BLaER1 treated with 17β-estradiol and CSF1 and Interleukin-3, amounts not matched to agents 10 nM and 100 nM (cell line): ENCODE data around the gene PPP2R1A.

Experiments
- H3K27ac ChIP-seq, 11 experiments: shearing (Covaris generic); formaldehyde crosslinking; 2 replicates each; pipeline ENCODE4 v1.8.1; 2022
- H3K27me3 ChIP-seq, 11 experiments: shearing (Covaris generic); formaldehyde crosslinking; 2 replicates each; pipeline ENCODE4 v1.8.1; 2022
- H3K36me3 ChIP-seq, 11 experiments: shearing (Covaris generic); formaldehyde crosslinking; 2 replicates each; pipeline ENCODE4 v1.8.1; 2022
- H3K4me1 ChIP-seq, 10 experiments: shearing (Covaris generic); formaldehyde crosslinking; 2 replicates each; pipeline ENCODE4 v1.8.1; 2022
- H3K4me2 ChIP-seq, 11 experiments: shearing (Covaris generic); formaldehyde crosslinking; 2 replicates each; pipeline ENCODE4 v1.8.1; 2022
- H3K4me3 ChIP-seq, 10 experiments: shearing (Covaris generic); formaldehyde crosslinking; 2 replicates each; pipeline ENCODE4 v1.8.1; 2022
- H3K9ac ChIP-seq, 11 experiments: shearing (Covaris generic); formaldehyde crosslinking; 2 replicates each; pipeline ENCODE4 v1.8.1; 2022
- H3K9me3 ChIP-seq, 11 experiments: shearing (Covaris generic); formaldehyde crosslinking; replicated peaks in 1 of 11; 2 replicates each; pipeline ENCODE4 v1.8.1; 2022
- H4K20me1 ChIP-seq, 11 experiments: shearing (Covaris generic); formaldehyde crosslinking; 2 replicates each; pipeline ENCODE4 v1.8.1; 2022
- Cebpa-rat ChIP-seq, 11 experiments: shearing (Covaris generic); IDR thresholded peaks; 2 replicates each; pipeline ENCODE4 v1.8.1; 2022

Gene PPP2R1A

DNA sequence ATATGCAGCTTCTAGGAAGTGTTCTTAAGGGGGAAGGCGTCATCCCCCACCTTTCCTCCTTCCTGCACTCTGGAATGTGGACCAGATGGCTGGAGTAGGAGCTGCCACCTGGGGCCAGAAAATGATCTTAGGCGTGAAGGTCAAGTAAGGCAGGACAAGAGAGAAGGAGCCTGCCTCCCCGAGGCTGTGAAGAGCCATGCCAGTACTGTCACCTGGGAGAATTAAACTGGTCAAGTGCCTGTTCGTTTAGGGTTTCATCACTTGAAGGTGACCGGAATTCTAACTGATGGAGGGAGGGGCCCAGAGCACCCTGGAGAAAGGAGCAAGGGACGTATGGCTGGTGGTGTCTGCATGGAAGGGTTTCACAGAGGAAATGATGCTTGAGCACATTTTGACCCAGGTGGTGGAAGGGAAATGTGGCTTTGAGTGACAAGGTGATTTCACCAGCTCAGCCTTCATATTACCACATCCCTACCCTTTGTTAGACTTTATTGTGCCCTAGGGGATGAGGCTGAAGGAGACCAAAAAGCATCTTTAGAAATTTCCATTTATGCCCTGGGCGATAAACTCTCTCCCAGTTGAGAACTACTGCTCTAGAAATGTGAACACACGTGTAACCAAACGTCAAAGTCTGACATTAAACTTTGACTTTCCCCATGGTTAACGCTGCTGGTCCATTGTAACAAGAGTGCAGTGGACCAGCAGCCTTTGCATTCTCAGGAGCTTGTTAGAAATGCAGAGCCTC lies 37.5 kb downstream of the PPP2R1A start:
- H3K4me1 ChIP-seq = no peaks in the 10 kb centered on the region
- no peak for TF ChIP-seq Cebpa-rat (IDR thresholded peaks at IDR 0.05)
- H3K9ac ChIP-seq = no peak overlapping the region
- no peak overlapping the region for H3K4me2 ChIP-seq
- no peaks in the 10 kb centered on the region for H3K9me3 ChIP-seq
- peaks cover 83 to 100% (median 92%) of the 10 kb centered on the region in 11 experiments for H3K36me3 ChIP-seq
- peaks cover 0 to 32% (median 7%) of the 10 kb centered on the region in 11 experiments; a peak in 8 of 22 replicates for H4K20me1 ChIP-seq
- H3K27me3 ChIP-seq = no peaks in the 10 kb centered on the region
- no peak overlapping the region for H3K4me3 ChIP-seq
- peak overlapping the region in 1 of 11 experiments; percentile 37; a peak in 2 of 22 replicates for H3K27ac ChIP-seq

DNA sequence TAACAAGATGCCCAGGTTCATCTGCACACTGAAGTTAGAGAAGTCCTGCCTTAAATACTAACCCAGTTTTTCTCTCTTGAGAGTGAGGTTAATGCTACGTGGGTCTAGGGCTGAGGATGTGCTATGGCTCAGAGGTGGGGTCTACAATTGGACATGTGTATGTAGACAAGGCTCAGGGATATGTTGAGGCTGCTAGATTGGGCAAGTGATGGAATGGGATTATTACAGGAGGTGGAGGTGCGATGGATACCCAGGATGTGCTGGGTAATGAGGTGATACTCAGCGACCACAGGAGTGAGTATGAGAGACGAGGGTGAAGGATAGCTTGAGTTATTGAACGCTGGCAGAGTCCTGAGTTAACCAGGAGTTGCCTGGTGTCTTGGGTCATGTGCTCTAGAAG lies 38.1 kb downstream of the PPP2R1A start:
- no peak for TF ChIP-seq Cebpa-rat (IDR thresholded peaks at IDR 0.05)
- Histone ChIP-seq H3K36me3 (peaks cover 77 to 97% (median 86%) of the 10 kb centered on the region in 11 experiments), H3K4me1 (peaks cover 0 to 6% (median 0%) of the 10 kb centered on the region in 10 experiments; a peak in 2 of 20 replicates), H3K9ac (no peak overlapping the region), H4K20me1 (peaks cover 0 to 32% (median 7%) of the 10 kb centered on the region in 11 experiments; a peak in 8 of 22 replicates), H3K27me3 (no peaks in the 10 kb centered on the region), H3K4me2 (no peak overlapping the region), H3K9me3 (no peaks in the 10 kb centered on the region), H3K4me3 (no peak overlapping the region), H3K27ac (peak overlapping the region in 1 of 11 experiments; percentile 4; a peak in 1 of 22 replicates)

DNA sequence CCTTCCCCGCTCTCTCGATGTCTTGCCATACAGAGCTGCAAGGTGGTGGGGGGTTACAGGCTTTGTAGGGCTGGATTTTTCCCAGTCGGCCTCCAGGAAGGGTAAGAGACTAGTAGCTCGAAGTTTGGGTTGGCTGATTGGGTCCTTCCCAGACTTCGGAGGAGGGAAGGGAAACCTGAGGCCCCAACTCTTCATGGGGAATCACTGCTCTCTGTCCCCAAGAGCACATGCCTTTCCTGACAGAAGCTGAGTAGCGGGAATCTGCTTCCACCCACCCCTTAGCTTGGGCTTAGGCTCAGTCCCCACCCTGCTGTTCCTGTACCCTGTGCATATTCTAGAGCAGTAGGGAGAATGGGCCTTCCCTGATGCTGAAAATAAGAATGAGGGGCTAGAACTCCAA lies 39.7 kb downstream of the PPP2R1A start:
- peaks cover 61 to 81% (median 70%) of the 10 kb centered on the region in 11 experiments for H3K36me3 ChIP-seq
- H3K27ac ChIP-seq = no peak overlapping the region
- no peak for TF ChIP-seq Cebpa-rat (IDR thresholded peaks at IDR 0.05)
- no peak overlapping the region for H3K4me3 ChIP-seq
- peaks cover 0 to 21% (median 0%) of the 10 kb centered on the region in 10 experiments; a peak in 4 of 20 replicates for H3K4me1 ChIP-seq
- H3K27me3 ChIP-seq = no peaks in the 10 kb centered on the region
- peaks cover 0 to 29% (median 7%) of the 10 kb centered on the region in 11 experiments; a peak in 7 of 22 replicates for H4K20me1 ChIP-seq
- no peak overlapping the region for H3K4me2 ChIP-seq
- no peaks in the 10 kb centered on the region for H3K9me3 ChIP-seq
- H3K9ac ChIP-seq = no peak overlapping the region

DNA sequence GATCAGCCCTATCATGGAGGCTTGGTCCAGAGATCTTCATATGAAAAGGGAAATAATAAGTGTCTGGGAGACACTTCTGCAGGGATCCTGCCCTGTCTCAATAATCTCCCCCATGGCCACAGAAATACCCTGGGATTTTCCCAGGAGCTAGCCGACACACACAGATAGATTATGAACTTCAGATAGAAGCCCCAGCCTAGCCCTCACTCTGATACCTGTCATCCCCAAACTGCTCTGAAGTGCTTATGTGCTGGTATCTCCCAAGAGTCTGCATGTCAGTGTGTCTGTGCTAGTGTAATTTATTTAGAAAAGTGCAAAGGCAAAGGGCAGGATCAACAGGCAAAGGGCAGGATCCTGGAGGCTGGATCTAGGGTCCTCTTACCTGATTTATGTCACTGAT lies 40.8 kb downstream of the PPP2R1A start:
- Histone ChIP-seq H3K9me3 (no peaks in the 10 kb centered on the region), H3K36me3 (peaks cover 50 to 70% (median 59%) of the 10 kb centered on the region in 11 experiments)

DNA sequence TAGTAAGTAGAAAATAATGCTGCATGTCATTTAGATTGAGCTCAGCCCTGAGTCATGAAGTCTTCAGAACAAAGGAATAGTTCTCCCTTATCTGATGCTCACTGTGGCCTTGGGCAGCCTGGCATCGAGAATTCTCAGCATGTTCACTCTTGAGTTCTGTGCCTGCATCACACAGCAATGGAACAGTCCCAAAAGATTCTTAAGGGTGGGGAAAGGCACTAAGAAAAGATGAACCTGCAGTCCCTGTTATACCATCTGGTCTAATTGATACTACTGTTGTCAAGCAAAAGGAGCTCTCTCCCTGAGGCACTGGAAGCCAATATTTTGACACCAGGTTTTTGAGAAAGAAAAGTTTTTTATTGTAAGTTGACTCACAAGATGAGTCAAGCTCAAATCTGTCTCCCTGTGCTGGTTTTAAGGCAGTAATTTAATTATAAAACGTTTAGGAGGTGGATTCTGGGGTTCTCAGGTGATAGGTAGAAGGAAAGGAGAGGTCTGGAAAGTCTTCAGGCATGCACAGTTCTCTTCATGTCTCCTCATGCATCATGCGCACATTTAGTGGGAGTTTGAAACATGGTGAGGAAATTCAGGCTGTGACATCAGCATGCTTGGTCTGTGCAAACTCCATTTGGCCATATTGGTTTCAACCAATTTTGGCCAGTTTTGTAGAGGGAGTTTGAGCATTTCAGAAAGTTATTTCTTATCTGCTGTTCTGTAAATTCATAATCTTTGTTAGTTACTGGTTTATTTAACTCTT lies 41.5 kb downstream of the PPP2R1A start:
- Histone ChIP-seq H3K4me3 (no peak overlapping the region), H3K4me1 (peaks cover 0 to 32% (median 0%) of the 10 kb centered on the region in 10 experiments; a peak in 4 of 20 replicates), H3K36me3 (peaks cover 43 to 63% (median 52%) of the 10 kb centered on the region in 11 experiments), H3K4me2 (no peak overlapping the region), H3K9ac (no peak overlapping the region), H3K27ac (no peak overlapping the region), H3K27me3 (no peaks in the 10 kb centered on the region), H4K20me1 (peaks cover 0 to 19% (median 7%) of the 10 kb centered on the region in 11 experiments; a peak in 5 of 22 replicates), H3K9me3 (no peaks in the 10 kb centered on the region)
- TF ChIP-seq Cebpa-rat (IDR thresholded peaks at IDR 0.05) = no peak

More for the DNA sequence above, 40.8 kb downstream of the PPP2R1A start:
- Histone ChIP-seq H3K4me2 (no peak overlapping the region), H3K27ac (no peak overlapping the region), H3K4me3 (no peak overlapping the region), H4K20me1 (peaks cover 0 to 26% (median 7%) of the 10 kb centered on the region in 11 experiments; a peak in 7 of 22 replicates), H3K27me3 (no peaks in the 10 kb centered on the region), H3K4me1 (peaks cover 0 to 32% (median 0%) of the 10 kb centered on the region in 10 experiments; a peak in 4 of 20 replicates), H3K9ac (no peak overlapping the region)
- TF ChIP-seq Cebpa-rat (IDR thresholded peaks at IDR 0.05) = no peak

DNA sequence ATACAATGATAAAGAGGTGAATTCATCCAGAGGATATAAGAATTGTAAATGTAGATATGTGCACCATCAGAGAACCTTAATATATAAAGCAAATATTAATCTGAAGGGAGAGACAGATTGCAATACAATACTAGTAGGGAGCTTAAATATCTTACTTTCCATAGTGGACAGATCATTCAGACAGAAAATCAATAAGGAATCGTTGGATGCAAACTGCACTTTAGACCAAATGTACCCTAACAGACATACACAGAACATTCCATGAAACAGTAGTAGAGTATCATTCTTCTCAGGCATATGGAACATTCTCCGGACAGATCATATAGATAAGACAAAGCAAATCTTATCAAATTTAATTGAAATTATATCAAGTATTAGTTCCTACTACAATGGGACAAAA lies 44.6 kb downstream of the PPP2R1A start:
- H4K20me1 ChIP-seq = peaks cover 0 to under 1% (median 0%) of the 10 kb centered on the region in 11 experiments; a peak in 1 of 22 replicates
- peaks cover 12 to 32% (median 21%) of the 10 kb centered on the region in 11 experiments; a peak in 21 of 22 replicates for H3K36me3 ChIP-seq
- peak overlapping the region in 2 of 11 experiments; percentile 29 to 35; a peak in 2 of 22 replicates for H3K27ac ChIP-seq
- H3K27me3 ChIP-seq = no peaks in the 10 kb centered on the region
- H3K9me3 ChIP-seq = no peaks in the 10 kb centered on the region
- H3K4me1 ChIP-seq = peaks cover 0 to 32% (median 0%) of the 10 kb centered on the region in 10 experiments; a peak in 4 of 20 replicates
- TF ChIP-seq Cebpa-rat (IDR thresholded peaks at IDR 0.05) = no peak
- no peak overlapping the region for H3K4me3 ChIP-seq
- peak overlapping the region in 2 of 11 experiments; percentile 36 to 48; a peak in 2 of 22 replicates for H3K4me2 ChIP-seq
- peak overlapping the region in 1 of 11 experiments; percentile 20; a peak in 1 of 22 replicates for H3K9ac ChIP-seq

DNA sequence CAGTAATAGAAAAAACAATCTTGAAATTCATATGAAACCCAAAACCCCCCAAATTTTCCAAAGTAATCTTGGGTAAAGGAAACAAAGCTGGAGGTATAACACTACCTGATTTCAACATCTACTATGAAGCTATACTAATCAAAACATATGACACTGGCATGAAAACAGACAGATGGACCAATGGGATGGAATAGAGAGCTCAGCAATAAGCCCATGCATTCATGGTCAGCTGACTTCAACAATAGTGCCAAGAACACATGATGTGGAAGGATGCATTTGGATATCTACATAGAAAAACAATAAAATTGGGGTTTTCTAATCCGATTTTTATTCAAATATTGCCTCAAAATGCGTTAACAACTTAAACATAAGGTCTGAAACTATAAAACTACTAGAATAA lies 47.3 kb downstream of the PPP2R1A start:
- Histone ChIP-seq H3K4me3 (no peak overlapping the region), H3K9me3 (no peaks in the 10 kb centered on the region), H3K4me2 (no peak overlapping the region), H3K27me3 (no peaks in the 10 kb centered on the region), H3K36me3 (0 out of 22 replicates have a peak, but pooled peaks cover 0 to 5% (median 0%) of the 10 kb centered on the region in 11 experiments), H3K4me1 (peaks cover 0 to 32% (median 0%) of the 10 kb centered on the region in 10 experiments; a peak in 4 of 20 replicates), H3K27ac (no peak overlapping the region), H3K9ac (no peak overlapping the region), H4K20me1 (no peaks in the 10 kb centered on the region)
- TF ChIP-seq Cebpa-rat (IDR thresholded peaks at IDR 0.05) = no peak

DNA sequence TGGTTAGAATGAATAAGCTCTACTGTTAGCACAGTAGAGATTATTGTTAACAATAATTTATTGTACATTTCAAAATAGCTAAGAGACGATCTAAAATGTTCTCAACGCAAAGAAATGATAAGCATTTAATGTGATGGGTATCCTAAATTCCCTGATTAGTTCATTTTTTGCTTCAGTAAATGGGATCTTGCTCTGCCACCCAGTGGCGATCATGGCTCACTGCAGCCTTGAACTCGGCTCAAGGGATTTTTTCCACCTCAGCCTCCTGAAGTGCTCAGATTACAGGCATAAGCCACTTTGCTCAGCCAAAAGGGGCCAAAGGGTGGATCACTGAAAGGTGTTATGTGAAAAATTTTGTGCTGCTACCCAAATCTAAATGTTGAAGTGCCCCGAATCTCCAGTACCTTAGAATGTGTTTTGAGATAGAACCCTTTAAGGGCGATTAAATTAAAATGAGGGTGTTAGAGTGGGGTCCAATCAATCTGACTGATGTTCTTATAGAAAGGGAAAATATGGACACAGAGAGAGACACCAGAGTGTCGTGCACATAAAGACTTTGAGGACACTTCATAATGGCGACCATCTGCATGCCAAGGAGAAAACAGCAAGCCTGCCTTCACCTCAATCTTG lies 48.0 kb downstream of the PPP2R1A start:
- H3K9ac ChIP-seq = no peak overlapping the region
- H4K20me1 ChIP-seq = no peaks in the 10 kb centered on the region
- no peak for TF ChIP-seq Cebpa-rat (IDR thresholded peaks at IDR 0.05)
- H3K4me3 ChIP-seq = no peak overlapping the region
- H3K36me3 ChIP-seq = no peaks in the 10 kb centered on the region; a peak in 1 of 22 replicates
- H3K27ac ChIP-seq = no peak overlapping the region
- H3K9me3 ChIP-seq = no peaks in the 10 kb centered on the region
- H3K4me1 ChIP-seq = peaks cover 0 to 27% (median 0%) of the 10 kb centered on the region in 10 experiments; a peak in 4 of 20 replicates
- no peaks in the 10 kb centered on the region for H3K27me3 ChIP-seq
- no peak overlapping the region for H3K4me2 ChIP-seq
